H9 (cell line): ENCODE measurements around the gene SLC52A1. TPM values are rescaled to one million over a fixed set of nuclear protein-coding genes. Genes with fewer than 3 reads are reported as not detected.

Experiments used
- DNase-seq: peaks from one replicate; pipeline ENCODE4 v3.0.0-alpha.2; 2017
- H2AFZ ChIP-seq: one replicate; pipeline ENCODE4 v1.6.1; 2013; ENCODE audit warnings: mild to moderate bottlenecking, low read length, control low read depth, moderate library complexity
- H2AK5ac ChIP-seq: 2 replicates; pipeline ENCODE4 v1.6.1; 2013; ENCODE audit warnings: low read length, control low read depth, mixed read lengths; ENCODE audit not compliant: insufficient read length
- H2BK120ac ChIP-seq: one replicate; pipeline ENCODE4 v1.6.1; 2013; ENCODE audit warnings: low read depth, mild to moderate bottlenecking, low read length, control low read depth, inconsistent platforms; ENCODE audit not compliant: poor library complexity, severe bottlenecking
- H2BK12ac ChIP-seq: 2 replicates; pipeline ENCODE4 v1.6.1; 2013; ENCODE audit warnings: low read length, control low read depth, mixed read lengths, low read depth; ENCODE audit not compliant: insufficient read length
- H2BK15ac ChIP-seq: 2 replicates; pipeline ENCODE4 v1.6.1; 2013; ENCODE audit warnings: low read depth, low read length, control low read depth
- H2BK20ac ChIP-seq: one replicate; pipeline ENCODE4 v1.6.1; 2013; ENCODE audit warnings: low read depth, mild to moderate bottlenecking, low read length, control low read depth, inconsistent platforms; ENCODE audit not compliant: poor library complexity, severe bottlenecking
- H2BK5ac ChIP-seq: 2 replicates; pipeline ENCODE4 v1.6.1; 2013; ENCODE audit warnings: low read length, control low read depth, mixed read lengths; ENCODE audit not compliant: insufficient read length
- H3K14ac ChIP-seq: 2 replicates; pipeline ENCODE4 v1.6.1; 2013; ENCODE audit warnings: low read length, control low read depth; ENCODE audit not compliant: insufficient read depth
- H3K18ac ChIP-seq: 2 replicates; pipeline ENCODE4 v1.6.1; 2013; ENCODE audit warnings: low read depth, mild to moderate bottlenecking, mixed read lengths, low read length, control low read depth; ENCODE audit not compliant: insufficient read length
- H3K23ac ChIP-seq: 2 replicates; pipeline ENCODE4 v1.6.1; 2013; ENCODE audit warnings: low read length, control low read depth, mixed read lengths, low read depth; ENCODE audit not compliant: insufficient read length
- H3K23me2 ChIP-seq: 2 replicates; pipeline ENCODE4 v1.6.1; 2013; ENCODE audit warnings: low read depth, mild to moderate bottlenecking, mixed read lengths, low read length, control low read depth; ENCODE audit not compliant: insufficient read length, poor library complexity, severe bottlenecking
- H3K27ac ChIP-seq: 2 replicates; pipeline ENCODE4 v1.5.1; 2013; ENCODE audit warnings: low read length, control low read depth, mixed read lengths, low read depth; ENCODE audit not compliant: insufficient read length
- H3K27me3 ChIP-seq: 2 replicates; pipeline ENCODE4 v1.6.1; 2013; ENCODE audit warnings: low read length, control low read depth, inconsistent platforms; ENCODE audit not compliant: insufficient read depth
- H3K4ac ChIP-seq: 2 replicates; pipeline ENCODE4 v1.6.1; 2013; ENCODE audit warnings: low read depth, mild to moderate bottlenecking, control low read depth, inconsistent platforms, low read length, moderate library complexity
- H3K4me1 ChIP-seq: 2 replicates; pipeline ENCODE4 v1.6.1; 2013; ENCODE audit warnings: low read length, control low read depth, inconsistent platforms; ENCODE audit not compliant: insufficient read depth
- H3K4me2 ChIP-seq: 2 replicates; pipeline ENCODE4 v1.6.1; 2013; ENCODE audit warnings: low read length, control low read depth, mixed read lengths; ENCODE audit not compliant: insufficient read length, insufficient read depth
- H3K56ac ChIP-seq: 2 replicates; pipeline ENCODE4 v1.6.1; 2013; ENCODE audit warnings: low read depth, mild to moderate bottlenecking, mixed read lengths, low read length, control low read depth; ENCODE audit not compliant: insufficient read length
- H3K79me1 ChIP-seq: 2 replicates; pipeline ENCODE4 v1.6.1; 2013; ENCODE audit warnings: low read depth, mild to moderate bottlenecking, moderate library complexity, low read length, control low read depth, inconsistent platforms; ENCODE audit not compliant: insufficient read depth, poor library complexity, severe bottlenecking
- H3K79me2 ChIP-seq: 2 replicates; pipeline ENCODE4 v1.6.1; 2013; ENCODE audit warnings: low read length, control low read depth, inconsistent platforms; ENCODE audit not compliant: insufficient read depth
- H3K9ac ChIP-seq: 2 replicates; pipeline ENCODE4 v1.6.1; 2013; ENCODE audit warnings: low read length, control low read depth, mixed read lengths; ENCODE audit not compliant: insufficient read length; ENCODE audit errors: extremely low read depth
- H3K9me3 ChIP-seq: one replicate; pipeline ENCODE4 v1.6.1; 2013; ENCODE audit warnings: low read depth, low read length, inconsistent platforms; ENCODE audit not compliant: control insufficient read depth
- H3T11ph ChIP-seq: one replicate; pipeline ENCODE4 v1.6.1; 2013; ENCODE audit warnings: mild to moderate bottlenecking, low read length, control low read depth, inconsistent platforms
- H4K20me1 ChIP-seq: one replicate; pipeline ENCODE4 v1.6.1; 2013; ENCODE audit not compliant: control insufficient read depth, insufficient read length, insufficient read depth
- H4K5ac ChIP-seq: 2 replicates; pipeline ENCODE4 v1.6.1; 2013; ENCODE audit warnings: low read depth, mild to moderate bottlenecking, mixed read lengths, low read length, control low read depth; ENCODE audit not compliant: insufficient read length
- H4K8ac ChIP-seq: replicated peaks from 2 replicates; pipeline ENCODE4 v1.6.1; 2013; ENCODE audit warnings: low read length, control low read depth, mixed read lengths, low read depth; ENCODE audit not compliant: insufficient read length
- H4K91ac ChIP-seq: 2 replicates; pipeline ENCODE4 v1.6.1; 2013; ENCODE audit warnings: low read depth, mild to moderate bottlenecking, moderate library complexity, mixed read lengths, low read length, control low read depth; ENCODE audit not compliant: insufficient read length
- H3K27ac Mint-ChIP-seq, 3 experiments: 2 replicates in 2 of 3; 3 replicates in 1 of 3; pipeline ENCODE4 v1.8.0; 2020 to 2021; ENCODE audit warnings: mixed read lengths in 3 of 3, mild to moderate bottlenecking in 1 of 3, moderate library complexity in 1 of 3
- H3K27me3 Mint-ChIP-seq: 2 replicates; pipeline ENCODE4 v1.8.0; 2021; ENCODE audit warnings: low read depth, mild to moderate bottlenecking, moderate library complexity, mixed read lengths
- H3K36me3 Mint-ChIP-seq, 3 experiments: 2 replicates in 2 of 3; 3 replicates in 1 of 3; pipeline ENCODE4 v1.8.0; 2020 to 2021; ENCODE audit warnings: low read depth in 3 of 3, mixed read lengths in 3 of 3; ENCODE audit not compliant: insufficient read depth in 1 of 3
- H3K4me1 Mint-ChIP-seq, 2 experiments: 2 replicates each; pipeline ENCODE4 v1.8.0; 2020; ENCODE audit warnings: mixed read lengths in 2 of 2
- H3K4me3 Mint-ChIP-seq, 2 experiments: 2 replicates in 1 of 2; 3 replicates in 1 of 2; pipeline ENCODE4 v1.8.0; 2020 to 2021; ENCODE audit warnings: mild to moderate bottlenecking in 2 of 2, mixed read lengths in 2 of 2, moderate library complexity in 1 of 2
- H3K9me3 Mint-ChIP-seq, 2 experiments: 2 replicates in 1 of 2; 3 replicates in 1 of 2; pipeline ENCODE4 v1.8.0; 2020; ENCODE audit warnings: mild to moderate bottlenecking in 2 of 2, mixed read lengths in 2 of 2, moderate library complexity in 1 of 2
- WGBS: extraction: QIAGEN DNeasy Blood & Tissue Kit; methylation state at CpG from one replicate; pipeline ENCODE4 v1.1.7; 2013; ENCODE audit warnings: missing lambda C conversion rate, low lambda C conversion rate, mixed read lengths; ENCODE audit not compliant: insufficient read length; ENCODE audit errors: extremely low coverage; 5-methylcytosine and 5-hydroxymethylcytosine counted together
- total RNA-seq: library from RNA; stranded (reverse); gene quantifications from 2 replicates; pipeline ENCODE4 v1.2.1, GENCODE V29; 2021
- TF ChIP-seq, protein P1 (sequence below): fragments of 200-600 bp; sonication (generic); conservative IDR thresholded peaks from 3 replicates; pipeline ENCODE4 v1.8.0; 2021; ENCODE audit warnings: antibody characterized with exemption, mild to moderate bottlenecking

SLC52A1 gene
- total RNA-seq, 1 experiment from 2014 or later = 0.17 TPM

DNA sequence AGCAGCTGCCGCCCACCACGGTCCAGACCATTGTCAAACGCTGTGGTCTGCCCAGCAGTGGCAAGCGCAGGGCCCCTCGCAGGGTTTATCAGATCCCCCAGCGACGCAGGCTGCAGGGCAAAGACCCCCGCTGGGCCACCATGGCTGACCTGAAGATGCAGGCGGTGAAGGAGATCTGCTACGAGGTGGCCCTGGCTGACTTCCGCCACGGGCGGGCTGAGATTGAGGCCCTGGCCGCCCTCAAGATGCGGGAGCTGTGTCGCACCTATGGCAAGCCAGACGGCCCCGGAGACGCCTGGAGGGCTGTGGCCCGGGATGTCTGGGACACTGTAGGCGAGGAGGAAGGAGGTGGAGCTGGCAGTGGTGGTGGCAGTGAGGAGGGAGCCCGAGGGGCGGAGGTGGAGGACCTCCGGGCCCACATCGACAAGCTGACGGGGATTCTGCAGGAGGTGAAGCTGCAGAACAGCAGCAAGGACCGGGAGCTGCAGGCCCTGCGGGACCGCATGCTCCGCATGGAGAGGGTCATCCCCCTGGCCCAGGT is 13.0 kb downstream of the SLC52A1 start:
- no peak overlapping the region for H3K27ac Mint-ChIP-seq
- no peak overlapping the region for H3K9ac ChIP-seq
- no peak overlapping the region for H2BK15ac ChIP-seq
- no peak overlapping the region for H2BK120ac ChIP-seq
- H3K4ac ChIP-seq = no peak overlapping the region
- H3T11ph ChIP-seq = no peak overlapping the region
- no peaks in the 10 kb centered on the region for H3K79me1 ChIP-seq
- H3K56ac ChIP-seq = no peak overlapping the region
- no CpG with 5 or more reads among the region's 30 CpGs for WGBS
- TF ChIP-seq, protein P1, sequence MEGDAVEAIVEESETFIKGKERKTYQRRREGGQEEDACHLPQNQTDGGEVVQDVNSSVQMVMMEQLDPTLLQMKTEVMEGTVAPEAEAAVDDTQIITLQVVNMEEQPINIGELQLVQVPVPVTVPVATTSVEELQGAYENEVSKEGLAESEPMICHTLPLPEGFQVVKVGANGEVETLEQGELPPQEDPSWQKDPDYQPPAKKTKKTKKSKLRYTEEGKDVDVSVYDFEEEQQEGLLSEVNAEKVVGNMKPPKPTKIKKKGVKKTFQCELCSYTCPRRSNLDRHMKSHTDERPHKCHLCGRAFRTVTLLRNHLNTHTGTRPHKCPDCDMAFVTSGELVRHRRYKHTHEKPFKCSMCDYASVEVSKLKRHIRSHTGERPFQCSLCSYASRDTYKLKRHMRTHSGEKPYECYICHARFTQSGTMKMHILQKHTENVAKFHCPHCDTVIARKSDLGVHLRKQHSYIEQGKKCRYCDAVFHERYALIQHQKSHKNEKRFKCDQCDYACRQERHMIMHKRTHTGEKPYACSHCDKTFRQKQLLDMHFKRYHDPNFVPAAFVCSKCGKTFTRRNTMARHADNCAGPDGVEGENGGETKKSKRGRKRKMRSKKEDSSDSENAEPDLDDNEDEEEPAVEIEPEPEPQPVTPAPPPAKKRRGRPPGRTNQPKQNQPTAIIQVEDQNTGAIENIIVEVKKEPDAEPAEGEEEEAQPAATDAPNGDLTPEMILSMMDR = no peak
- no peaks in the 10 kb centered on the region for H3K9me3 Mint-ChIP-seq
- no peaks in the 10 kb centered on the region for H3K27me3 ChIP-seq
- no peak overlapping the region for H3K18ac ChIP-seq
- no peaks in the 10 kb centered on the region for H3K79me2 ChIP-seq
- no peak overlapping the region for H3K23ac ChIP-seq
- no peaks in the 10 kb centered on the region for H3K9me3 ChIP-seq
- H4K8ac ChIP-seq = no peak overlapping the region
- H3K14ac ChIP-seq = no peak overlapping the region
- H3K4me3 Mint-ChIP-seq = no peak overlapping the region
- H2BK20ac ChIP-seq = no peak overlapping the region
- no peak overlapping the region for H2BK5ac ChIP-seq
- no peak overlapping the region for H3K27ac ChIP-seq
- no peak overlapping the region for H3K4me2 ChIP-seq
- H3K36me3 Mint-ChIP-seq = peaks cover 29 to 65% (median 58%) of the 10 kb centered on the region in 3 experiments
- H4K20me1 ChIP-seq = no peaks in the 10 kb centered on the region
- H2BK12ac ChIP-seq = no peak overlapping the region
- no peak overlapping the region for H4K91ac ChIP-seq
- H3K4me1 ChIP-seq = no peaks in the 10 kb centered on the region
- no peak for DNase-seq
- no peak overlapping the region for H2AFZ ChIP-seq
- no peaks in the 10 kb centered on the region for H3K4me1 Mint-ChIP-seq
- H3K27me3 Mint-ChIP-seq = no peaks in the 10 kb centered on the region
- H2AK5ac ChIP-seq = no peak overlapping the region
- no peaks in the 10 kb centered on the region for H3K23me2 ChIP-seq
- H4K5ac ChIP-seq = no peak overlapping the region
